HepG2 (cell line): ENCODE results near the gene DUS3L. TPM values are rescaled to one million over a fixed set of nuclear protein-coding genes. Genes with fewer than 3 reads are reported as not detected.
A peak's percentile ranks its signal among the peaks of the same experiment; 100 is the strongest.

Experiments
- AFF4 ChIP-seq: sonication (generic); formaldehyde crosslinking; IDR thresholded peaks from 2 replicates; pipeline ENCODE4 v1.4.0; 2020; ENCODE audit warnings: missing genetic modification reagents
- ATAD3A ChIP-seq: sonication (generic); formaldehyde crosslinking; IDR thresholded peaks from 2 replicates; pipeline ENCODE4 v1.4.0; 2020; ENCODE audit warnings: missing genetic modification reagents
- BHLHE40 ChIP-seq: IDR thresholded peaks from 2 replicates; pipeline ENCODE4 v1.6.1; 2011; ENCODE audit warnings: low read length, improper control_type of control experiment
- DPF2 ChIP-seq: sonication (generic); formaldehyde crosslinking; IDR thresholded peaks from 2 replicates; pipeline ENCODE4 v1.4.0; 2020; ENCODE audit warnings: mild to moderate bottlenecking, low read depth, missing genetic modification reagents, borderline replicate concordance
- GMEB1 ChIP-seq: sonication (generic); formaldehyde crosslinking; IDR thresholded peaks from 2 replicates; pipeline ENCODE4 v1.5.1; 2020; ENCODE audit warnings: missing genetic modification reagents, mild to moderate bottlenecking, borderline replicate concordance
- HNF4A ChIP-seq: sonication (generic); formaldehyde crosslinking; IDR thresholded peaks from 2 replicates; pipeline ENCODE4 v1.4.0; 2020; ENCODE audit warnings: missing genetic modification reagents
- KDM6A ChIP-seq: IDR thresholded peaks from 2 replicates; pipeline ENCODE4 v1.6.1; 2016; ENCODE audit warnings: low read depth
- MLX ChIP-seq: IDR thresholded peaks from 2 replicates; pipeline ENCODE4 v1.6.1; 2016
- NBN ChIP-seq: fragments of 450-650 bp; conservative IDR thresholded peaks from 2 replicates; pipeline ENCODE4 v1.6.1; 2017
- SIN3B ChIP-seq: fragments of 150-350 bp; IDR thresholded peaks from 2 replicates; pipeline ENCODE4 v1.6.1; 2014; ENCODE audit warnings: low read length
- TFAP4 ChIP-seq: sonication (generic); IDR thresholded peaks from 2 replicates; pipeline ENCODE4 v1.6.1; 2016; ENCODE audit warnings: low read depth, borderline replicate concordance
- ZBTB1 ChIP-seq: sonication (generic); formaldehyde crosslinking; IDR thresholded peaks from 2 replicates; pipeline ENCODE4 v1.4.0; 2020; ENCODE audit warnings: missing genetic modification reagents, borderline replicate concordance
- ZBTB7A ChIP-seq: sonication (generic); formaldehyde crosslinking; IDR thresholded peaks from 2 replicates; pipeline ENCODE4 v1.8.0; 2022; ENCODE audit warnings: mild to moderate bottlenecking, missing genetic modification reagents
- ZNF276 ChIP-seq: sonication (generic); formaldehyde crosslinking; IDR thresholded peaks from 2 replicates; pipeline ENCODE4 v1.4.0; 2020; ENCODE audit warnings: mild to moderate bottlenecking, low read depth, missing genetic modification reagents
- ZNF362 ChIP-seq: sonication (generic); formaldehyde crosslinking; IDR thresholded peaks from 2 replicates; pipeline ENCODE4 v1.4.0; 2020; ENCODE audit warnings: missing genetic modification reagents, mild to moderate bottlenecking, borderline replicate concordance
- ZNF503 ChIP-seq: sonication (generic); formaldehyde crosslinking; IDR thresholded peaks from 2 replicates; pipeline ENCODE4 v1.4.0; 2020; ENCODE audit warnings: missing genetic modification reagents
- ZNF781 ChIP-seq: sonication (generic); formaldehyde crosslinking; IDR thresholded peaks from 2 replicates; pipeline ENCODE4 v1.5.1; 2020; ENCODE audit warnings: borderline replicate concordance, mild to moderate bottlenecking, missing genetic modification reagents; ENCODE audit errors: not compliant biosample characterization
- polyA plus RNA-seq, 8 experiments: library from polyadenylated mRNA; depleted of rRNA in 3 of 8; stranded (reverse) in 7 of 8; unstranded in 1 of 8; fragments of >200 nt; fragmentation: Illumina TruSeq in 4 of 8; extraction: Trizol in 4 of 8; gene quantifications; 2 replicates each; pipeline versions ENCODE4 v1.2.1 to v1.2.3, GENCODE V29; 2011 to 2016; ENCODE audit warnings: low read depth in 4 of 8, missing spikeins in 1 of 8, mixed read lengths in 1 of 8; ENCODE audit not compliant: insufficient read depth in 1 of 8
- total RNA-seq, 5 experiments: library from RNA; depleted of rRNA; stranded (reverse); fragments of >200 nt; fragmentation: Illumina TruSeq; extraction: Trizol; gene quantifications; 2 replicates each; pipeline ENCODE4 v1.2.3, GENCODE V29; 2016; ENCODE audit warnings: low read depth in 1 of 5

DUS3L gene
- total and polyA plus RNA-seq, 2 of the 13 experiments (the other 11 are each of a cell fraction or from before 2014, with no cell fraction given): 13.3 to 25.1 TPM

GRCh38 chr19:5822181-5822844 lies 31.4 kb upstream of the DUS3L start (continued):
- TF ChIP-seq AFF4 (CRISPR knock-in tag) (no peak), TFAP4 (no peak), ATAD3A (no peak), ZNF503 (0 out of 2 replicates have a peak, but pooled peaks have one; percentile 27), GMEB1 (CRISPR knock-in tag) (no peak), DPF2 (CRISPR knock-in tag) (0 out of 2 replicates have a peak, but pooled peaks have one; percentile 35), ZBTB7A (CRISPR knock-in tag) (no peak), MLX (CRISPR knock-in tag) (no peak), SIN3B (no peak), NBN (no peak), ZNF781 (CRISPR knock-in tag) (no peak), BHLHE40 (no peak), ZNF276 (no peak), KDM6A (CRISPR knock-in tag) (no peak), ZBTB1 (no peak), ZNF362 (CRISPR knock-in tag) (no peak), HNF4A (CRISPR knock-in tag) (peak; percentile 17; the same call in 1 of the 2 replicates)
